GM10266 (cell line): ENCODE results near the gene SLC1A2.

Source experiments
- DNase-seq: peaks from one replicate; pipeline ENCODE4 v3.0.0; 2012; ENCODE audit errors: extremely low spot score
- TF ChIP-seq, protein P1 (sequence below): IDR thresholded peaks from 2 replicates; pipeline ENCODE4 v1.5.1; 2012; ENCODE audit warnings: mild to moderate bottlenecking, low read depth; ENCODE audit not compliant: control insufficient read depth, insufficient read depth; ENCODE audit errors: missing control alignments

SLC1A2 gene

DNA sequence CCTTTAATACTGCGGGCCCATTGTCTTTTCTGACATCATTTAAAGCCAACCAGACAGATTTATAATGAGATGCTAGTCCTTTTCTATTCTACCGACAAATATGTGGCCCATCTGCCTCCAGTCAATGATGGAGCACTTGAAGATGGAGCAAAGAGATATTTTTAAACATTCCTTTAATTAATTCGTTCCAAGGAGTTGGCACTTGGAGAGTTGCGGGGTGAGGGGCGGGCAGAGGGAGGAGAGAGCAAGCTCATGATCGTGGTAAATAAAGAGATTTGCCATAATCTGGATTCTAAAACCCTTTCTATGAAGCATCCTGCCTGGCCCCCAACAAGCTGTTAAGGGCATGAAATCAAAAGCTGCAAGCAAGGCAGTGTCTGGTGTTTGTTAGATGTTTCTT, 5.0 kb downstream of the SLC1A2 start:
- DNase-seq: no peak
- TF ChIP-seq, protein P1, sequence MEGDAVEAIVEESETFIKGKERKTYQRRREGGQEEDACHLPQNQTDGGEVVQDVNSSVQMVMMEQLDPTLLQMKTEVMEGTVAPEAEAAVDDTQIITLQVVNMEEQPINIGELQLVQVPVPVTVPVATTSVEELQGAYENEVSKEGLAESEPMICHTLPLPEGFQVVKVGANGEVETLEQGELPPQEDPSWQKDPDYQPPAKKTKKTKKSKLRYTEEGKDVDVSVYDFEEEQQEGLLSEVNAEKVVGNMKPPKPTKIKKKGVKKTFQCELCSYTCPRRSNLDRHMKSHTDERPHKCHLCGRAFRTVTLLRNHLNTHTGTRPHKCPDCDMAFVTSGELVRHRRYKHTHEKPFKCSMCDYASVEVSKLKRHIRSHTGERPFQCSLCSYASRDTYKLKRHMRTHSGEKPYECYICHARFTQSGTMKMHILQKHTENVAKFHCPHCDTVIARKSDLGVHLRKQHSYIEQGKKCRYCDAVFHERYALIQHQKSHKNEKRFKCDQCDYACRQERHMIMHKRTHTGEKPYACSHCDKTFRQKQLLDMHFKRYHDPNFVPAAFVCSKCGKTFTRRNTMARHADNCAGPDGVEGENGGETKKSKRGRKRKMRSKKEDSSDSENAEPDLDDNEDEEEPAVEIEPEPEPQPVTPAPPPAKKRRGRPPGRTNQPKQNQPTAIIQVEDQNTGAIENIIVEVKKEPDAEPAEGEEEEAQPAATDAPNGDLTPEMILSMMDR: no peak

DNA sequence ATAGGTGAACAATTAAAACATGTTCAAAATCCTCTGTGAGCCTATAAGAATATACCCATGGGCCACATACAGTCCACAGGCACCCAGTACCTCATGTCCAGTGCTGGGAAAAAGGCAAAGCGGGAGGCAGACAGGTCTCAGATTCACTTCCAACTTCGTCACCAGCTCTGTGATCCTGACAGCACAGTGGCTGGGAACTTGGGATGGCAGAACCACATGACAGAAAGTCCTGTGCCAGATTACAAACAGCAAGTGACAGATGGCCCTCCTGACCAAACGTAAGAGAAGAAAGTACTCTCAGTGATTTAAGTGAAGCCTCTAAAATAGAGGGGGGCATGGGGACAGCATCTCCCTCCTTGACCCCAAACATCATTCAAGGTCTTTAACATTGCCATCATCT, 5.8 kb downstream of the SLC1A2 start:
- TF ChIP-seq, protein P1: no peak
- DNase-seq: no peak

DNA sequence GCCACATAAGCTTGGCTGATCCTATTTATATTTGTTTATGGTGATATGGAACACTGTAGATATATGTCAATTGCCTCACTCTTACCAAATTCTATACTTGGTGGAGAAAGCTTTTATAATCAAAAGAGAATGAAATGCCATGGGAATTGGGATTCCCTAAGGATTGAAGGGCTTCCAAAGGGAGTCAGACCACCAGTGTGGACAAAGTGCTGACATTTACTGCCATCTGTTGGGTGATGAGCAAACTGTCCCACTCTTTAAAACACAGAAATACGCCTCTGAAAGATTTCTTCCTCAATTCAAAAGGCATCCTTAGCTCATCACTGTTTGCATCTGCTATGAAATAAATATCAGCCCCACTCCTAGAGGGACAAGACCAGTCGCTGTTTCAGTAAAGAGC, 7.1 kb downstream of the SLC1A2 start:
- TF ChIP-seq, protein P1: peak; percentile 55
- DNase-seq: no peak

DNA sequence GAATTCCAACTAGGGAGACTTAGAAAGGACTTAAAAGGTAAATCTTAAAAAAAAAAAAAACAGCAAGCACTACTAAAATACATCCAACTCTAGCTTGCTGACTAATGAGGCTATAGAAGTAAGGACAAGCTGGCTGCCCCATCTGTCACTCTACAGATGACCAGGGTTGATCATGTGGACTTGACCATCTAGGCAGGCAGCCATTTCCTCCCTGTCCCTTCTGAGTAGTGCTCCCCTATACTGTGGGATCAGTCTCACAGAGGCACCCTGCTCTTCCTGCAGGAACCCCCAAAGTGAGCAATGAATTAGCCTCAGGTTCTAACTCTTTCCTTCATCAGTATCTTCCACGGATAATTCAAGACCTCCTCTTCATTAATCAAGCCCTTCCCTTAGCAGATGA, 12.3 kb downstream of the SLC1A2 start:
- no peak for DNase-seq
- TF ChIP-seq, protein P1: no peak

DNA sequence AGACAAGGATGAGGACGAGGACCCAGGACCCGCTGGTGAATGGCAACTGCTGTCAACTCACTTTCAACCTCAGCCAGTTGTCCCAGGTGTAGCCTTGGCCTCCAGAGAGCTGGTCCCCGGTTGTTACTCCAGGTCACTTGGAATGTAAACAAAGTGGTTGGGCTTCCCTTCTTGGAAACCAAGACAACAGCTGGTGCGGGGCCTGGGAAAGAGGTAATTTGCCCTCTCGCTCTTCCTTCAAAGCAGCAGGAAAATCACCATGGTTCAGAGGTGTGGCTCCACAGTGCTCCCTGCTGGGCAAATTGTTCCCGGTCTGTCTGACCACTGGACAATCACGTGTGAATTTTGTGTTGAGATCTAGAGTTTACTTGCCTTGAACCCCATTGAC, 15.0 kb downstream of the SLC1A2 start:
- TF ChIP-seq, protein P1: peak; percentile 53
- no peak for DNase-seq

DNA sequence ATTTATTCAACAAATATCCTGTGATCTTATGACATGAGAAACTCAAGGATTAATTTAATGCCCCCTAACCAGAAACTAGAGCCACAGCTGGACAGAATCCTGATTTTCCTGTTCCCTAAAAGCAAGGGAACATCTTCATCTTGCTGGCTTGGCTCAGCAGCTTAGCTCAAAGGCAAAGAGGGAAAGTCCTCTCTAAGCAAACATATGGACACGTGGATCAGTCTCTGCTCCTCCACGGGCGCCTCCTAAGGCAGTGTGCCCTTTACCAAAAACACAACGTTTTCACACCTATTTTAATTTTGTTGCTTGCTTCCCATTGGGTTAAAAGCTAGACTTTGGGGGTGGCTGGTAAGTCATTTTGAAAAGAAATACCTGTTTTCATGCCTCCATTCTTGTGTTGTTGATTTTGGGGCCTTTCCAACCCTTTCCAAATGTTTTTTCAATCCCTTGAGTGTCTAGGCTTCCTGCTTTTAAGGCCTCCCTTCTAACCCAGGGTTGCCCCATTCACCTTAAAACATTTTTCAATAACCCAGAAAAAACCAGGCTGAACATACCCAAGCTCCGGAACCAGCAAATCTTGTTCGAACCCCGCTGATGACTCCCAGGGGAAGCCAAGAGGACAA, 15.5 kb downstream of the SLC1A2 start:
- TF ChIP-seq, protein P1: no peak
- no peak for DNase-seq

DNA sequence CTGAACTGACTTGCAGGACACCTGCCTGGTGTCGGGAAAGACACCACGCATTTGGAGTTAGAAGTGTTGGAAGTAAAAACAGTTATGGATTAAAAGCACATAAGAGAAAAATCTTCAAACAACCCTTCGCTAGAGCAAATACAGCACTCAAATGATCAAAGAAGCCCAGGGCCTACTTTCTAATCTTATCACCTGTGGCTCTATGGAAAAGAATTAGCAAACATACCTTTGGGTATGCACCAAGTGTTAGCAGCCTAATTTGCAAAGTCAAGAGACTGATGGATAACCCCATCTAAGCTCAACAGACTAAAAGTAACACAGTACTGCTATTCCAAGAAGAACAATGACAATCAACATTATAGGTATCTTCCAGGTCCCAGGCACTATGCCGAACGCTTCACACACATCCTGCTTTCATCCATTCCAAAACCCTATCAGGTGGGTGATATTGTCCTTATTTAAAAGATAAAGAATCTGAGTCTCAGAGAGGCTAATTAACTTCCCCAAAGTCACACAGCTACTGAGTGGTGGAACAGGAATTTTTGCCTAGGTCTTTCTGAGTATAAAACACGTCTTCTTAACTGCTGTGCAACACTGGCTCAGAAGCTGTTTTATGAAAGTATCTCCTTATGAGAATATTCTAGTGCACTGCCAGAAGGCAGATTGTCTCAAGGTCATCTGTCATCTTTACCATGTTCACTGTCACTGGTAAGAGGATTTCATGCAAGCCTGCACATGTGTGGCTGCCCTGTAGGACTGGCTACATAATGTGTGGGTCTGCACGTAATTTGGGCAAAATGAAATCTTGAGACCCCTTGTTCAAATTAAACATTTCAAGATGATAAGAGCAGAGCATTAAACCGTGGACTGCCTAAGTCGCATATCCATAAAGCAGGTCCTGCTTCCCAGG, 16.4 kb downstream of the SLC1A2 start:
- TF ChIP-seq, protein P1: no peak
- no peak for DNase-seq
